GM19238 (cell line): ENCODE data around the gene WDR62.
"Not testable (repeated sequence)": the region's sequence is repeated elsewhere in the genome, so short reads cannot be mapped to it uniquely, and the experiment has no call there.

Experiments
- DNase-seq: peaks from one replicate; pipeline ENCODE4 v3.0.0; 2011; ENCODE audit warnings: low spot score; ENCODE audit not compliant: insufficient read length

The WDR62 gene

DNA sequence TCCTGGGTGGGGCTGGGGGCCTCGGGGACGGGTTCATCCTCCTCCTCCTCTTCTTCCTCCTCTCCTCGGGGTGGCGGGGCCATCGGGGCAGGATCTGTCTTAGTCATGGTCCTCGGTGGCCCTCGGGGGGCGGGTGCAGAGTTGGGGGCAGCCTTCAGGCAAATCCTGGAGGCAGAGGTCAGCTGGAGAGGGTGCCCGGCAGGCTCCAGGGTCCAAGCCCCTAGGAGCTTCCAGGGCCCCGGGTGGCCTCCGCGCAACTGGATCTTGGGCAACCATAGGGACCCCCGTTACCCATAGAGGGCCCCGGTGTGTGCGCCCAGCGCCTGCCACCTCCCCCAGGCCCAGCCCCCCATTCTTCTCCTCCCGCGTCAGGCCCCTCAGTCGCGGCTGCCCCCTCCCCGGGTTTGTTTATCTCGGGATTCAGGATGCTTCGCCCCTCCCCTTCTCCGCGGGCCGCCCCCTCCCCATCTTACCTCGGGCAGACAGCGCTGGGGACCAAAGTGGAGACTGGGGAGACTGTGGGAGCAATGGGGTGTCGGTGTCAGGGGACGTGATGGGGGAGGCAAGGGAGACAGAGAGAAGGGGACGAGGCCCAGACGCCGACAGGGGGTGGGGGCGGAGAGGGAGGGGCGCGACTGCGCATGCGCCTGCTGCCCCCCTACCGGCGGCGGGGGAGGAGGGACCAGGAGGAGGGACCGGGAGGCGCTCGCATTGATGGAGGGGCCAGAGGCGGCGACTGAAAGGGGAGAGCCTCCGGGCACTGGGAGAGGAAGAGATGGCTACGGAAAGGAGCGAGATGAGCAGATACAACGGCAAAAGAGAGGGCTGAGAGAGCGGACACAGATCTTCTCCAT, 22.2 kb upstream of the WDR62 start, which contains the start of gene CLIP3:
Gene CLIP3 (minus strand): TSS at position 623 of the 854 bp plus-strand sequence. CDS start 516 bp downstream, at position 107.
- DNase-seq, result peak; percentile 82

DNA sequence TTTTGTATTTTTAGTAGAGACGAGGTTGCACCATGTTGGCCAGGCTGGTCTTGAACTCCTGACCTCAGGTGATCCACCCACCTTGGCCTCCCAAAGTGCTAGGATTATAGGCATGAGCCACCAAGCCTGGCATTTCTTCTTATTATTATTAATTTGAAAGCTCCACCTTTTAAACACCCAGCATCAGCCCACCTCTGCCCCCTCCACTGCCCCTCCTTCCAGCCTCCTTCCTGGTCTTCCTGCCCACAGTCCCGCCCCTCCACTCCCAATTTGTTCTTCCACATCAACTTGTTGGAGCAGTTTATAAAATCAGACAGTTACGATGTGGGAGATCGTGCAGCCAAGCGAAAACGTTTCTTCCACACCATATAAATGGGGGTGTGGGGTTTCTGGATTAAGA, 14.2 kb upstream of the WDR62 start:
- no peak for DNase-seq

DNA sequence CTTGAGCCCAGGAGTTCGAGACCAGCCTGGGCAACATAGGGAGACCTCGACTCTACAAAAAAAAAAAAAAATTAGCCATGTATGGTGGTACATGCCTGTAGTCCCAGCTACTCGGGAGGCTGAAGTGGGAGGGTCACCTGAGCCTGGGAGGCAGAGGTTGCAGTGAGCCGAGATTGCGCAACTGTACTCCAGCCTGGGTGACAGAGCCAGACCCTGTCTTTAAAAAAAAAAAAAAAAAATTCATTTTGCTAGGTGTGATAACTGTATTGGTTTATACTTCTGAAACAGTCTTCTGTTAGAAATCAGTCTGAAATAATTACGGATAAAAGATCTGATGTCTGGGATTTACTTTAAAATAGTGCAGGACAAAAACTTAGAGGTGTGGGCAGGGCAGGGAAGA, 13.6 kb upstream of the WDR62 start:
- DNase-seq, result not testable (repeated sequence)

DNA sequence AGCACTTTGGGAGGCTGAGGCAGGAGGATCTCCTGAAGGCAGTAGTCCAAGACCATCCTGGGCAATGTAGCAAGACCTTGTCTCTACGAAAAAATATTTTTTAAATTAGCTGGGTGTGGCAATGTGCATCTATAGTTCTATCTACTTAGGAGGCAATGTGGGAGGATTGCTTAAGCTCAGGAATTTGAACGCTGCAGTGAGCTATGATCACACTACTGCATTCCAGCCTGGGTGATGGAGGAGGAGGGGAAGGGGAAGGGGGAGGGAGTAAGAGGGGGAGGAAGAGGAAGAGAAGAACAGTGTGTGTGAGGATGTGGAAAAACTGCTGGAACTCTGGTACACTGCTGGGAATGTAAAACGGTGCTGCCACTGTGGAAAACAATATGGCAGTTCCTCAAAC, 12.9 kb upstream of the WDR62 start:
- no peak for DNase-seq

DNA sequence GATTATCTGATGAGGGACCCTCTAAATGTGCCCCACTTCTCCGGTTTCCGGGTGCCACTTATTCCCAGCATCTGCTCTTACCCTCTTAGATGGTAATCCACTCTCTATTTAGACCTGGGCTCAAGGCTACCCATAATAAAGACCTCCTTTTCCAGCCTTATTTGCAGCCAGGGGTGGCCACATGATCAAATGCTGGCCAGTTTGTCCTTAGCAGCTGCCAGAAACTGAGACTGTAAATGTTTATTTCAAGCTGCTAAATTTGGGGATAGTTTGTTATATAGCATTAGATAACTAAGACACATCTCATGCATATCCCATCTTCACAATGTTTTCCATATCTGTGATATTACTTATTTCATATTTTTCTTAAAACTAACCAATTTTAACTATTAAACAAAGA, 10.7 kb upstream of the WDR62 start:
- no peak for DNase-seq

DNA sequence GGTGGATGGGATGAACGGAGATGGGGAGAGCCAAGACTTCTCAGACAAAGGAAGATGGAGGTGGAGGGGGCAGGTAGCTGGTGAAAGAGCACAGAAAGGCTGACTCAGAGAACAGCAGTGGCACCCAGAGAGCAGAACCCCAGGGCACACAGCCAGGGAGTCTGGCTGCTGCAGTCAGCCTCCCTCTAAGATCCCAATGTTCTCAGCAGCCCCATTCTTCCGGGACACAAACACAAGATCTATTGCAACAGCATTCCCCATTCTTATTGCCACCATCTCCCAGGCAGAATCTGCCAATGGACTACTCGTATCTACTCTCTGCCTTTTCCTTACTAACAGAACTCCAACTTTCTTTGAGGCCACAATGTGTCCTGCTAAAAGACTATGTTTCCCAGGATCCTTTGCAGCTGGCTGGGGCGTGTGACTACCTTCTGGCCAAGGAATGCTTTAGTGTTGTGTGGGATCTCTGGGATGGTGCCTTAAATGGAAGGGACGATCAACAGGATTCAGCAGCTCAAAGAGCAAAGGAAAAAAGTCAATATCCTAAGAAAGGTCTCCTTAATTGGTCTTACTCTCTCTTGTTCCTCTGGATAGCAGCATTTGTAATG, 8.2 kb upstream of the WDR62 start:
- no peak for DNase-seq

DNA sequence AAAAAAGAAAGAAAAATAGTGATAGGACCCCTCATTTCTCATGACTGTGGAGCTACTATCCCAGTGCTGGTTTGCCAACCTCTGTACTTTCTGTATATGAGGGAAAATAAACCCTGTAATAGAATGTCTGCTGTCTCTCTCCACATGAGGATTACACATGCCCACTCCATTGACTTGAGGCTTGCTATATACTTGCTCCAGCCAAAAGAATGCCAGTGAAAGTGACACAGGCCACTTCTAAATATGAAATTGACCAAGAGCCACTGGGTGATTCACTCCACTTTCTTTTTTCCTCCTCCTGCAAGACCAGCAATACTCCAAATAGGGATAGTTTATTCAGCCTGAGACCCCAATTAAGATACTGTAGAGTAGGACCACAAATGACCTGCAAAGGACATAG, 6.9 kb upstream of the WDR62 start:
- no peak for DNase-seq

DNA sequence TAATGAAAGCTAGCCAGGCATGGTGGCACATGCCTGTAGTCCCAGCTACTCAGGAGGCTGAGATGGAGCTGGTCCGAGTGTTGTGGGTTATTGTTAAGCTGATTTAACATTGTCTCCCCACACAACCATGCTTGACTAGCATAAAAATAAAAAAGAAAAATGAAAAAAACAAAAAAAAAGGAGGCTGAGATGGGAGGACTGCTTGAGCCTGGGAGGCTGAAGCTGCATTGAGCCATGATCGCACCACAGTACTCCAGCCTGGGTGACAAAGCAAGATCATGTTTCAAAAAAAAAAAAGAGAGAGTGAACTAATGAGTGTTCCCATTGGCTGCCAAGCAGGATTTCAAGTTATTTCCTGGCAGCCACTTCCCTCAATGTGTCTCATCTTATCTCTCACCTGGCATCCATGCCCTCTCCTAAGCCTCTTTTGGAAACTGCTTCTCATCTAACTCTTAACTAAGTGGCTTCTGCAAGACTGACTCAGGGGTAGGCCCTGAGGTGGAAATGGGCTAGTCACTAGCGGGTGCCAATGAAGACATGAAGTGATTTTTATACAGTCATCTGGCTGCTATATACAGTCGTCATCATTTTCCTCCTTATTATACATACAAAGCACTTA, 5.5 kb upstream of the WDR62 start:
- no peak for DNase-seq

DNA sequence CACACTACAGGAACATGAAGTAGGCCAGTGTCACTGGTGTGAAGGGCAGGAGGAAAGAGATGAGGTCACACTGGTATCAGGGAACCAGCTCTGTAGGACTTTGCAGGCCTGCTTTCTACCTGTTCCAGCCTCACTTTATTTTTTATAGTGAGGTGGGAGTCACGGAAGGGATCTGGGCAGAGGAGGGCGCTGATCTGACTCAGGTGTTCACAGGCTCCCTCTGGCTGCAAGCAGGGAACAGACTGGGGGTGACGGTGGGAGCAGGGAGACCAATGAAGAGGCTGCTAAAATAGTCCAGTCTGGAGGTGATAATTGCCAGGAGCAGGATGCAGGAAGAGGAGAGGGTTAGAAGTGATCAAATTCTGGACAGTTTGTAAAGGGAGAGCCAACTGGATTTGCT, 3.5 kb upstream of the WDR62 start:
- no peak for DNase-seq

DNA sequence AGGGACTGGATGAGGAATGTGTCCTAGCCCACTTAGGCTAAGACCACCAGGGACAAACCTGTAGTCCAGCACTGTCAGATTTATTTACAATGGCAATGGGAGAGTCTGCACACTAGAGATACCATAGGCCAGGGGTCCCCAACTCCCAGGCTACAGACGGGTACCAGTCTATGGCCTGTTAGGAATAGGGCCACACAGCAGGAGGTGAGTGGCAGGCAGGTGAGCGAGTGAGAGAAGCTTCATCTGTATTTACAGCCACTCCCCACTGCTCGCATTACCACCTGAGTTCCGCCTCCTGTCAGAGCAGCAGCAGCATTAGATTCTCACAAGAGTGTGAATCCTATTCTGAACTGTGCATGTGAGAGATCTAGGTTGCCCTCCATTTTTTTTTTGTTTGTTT, 3.1 kb upstream of the WDR62 start:
- DNase-seq, result no peak

DNA sequence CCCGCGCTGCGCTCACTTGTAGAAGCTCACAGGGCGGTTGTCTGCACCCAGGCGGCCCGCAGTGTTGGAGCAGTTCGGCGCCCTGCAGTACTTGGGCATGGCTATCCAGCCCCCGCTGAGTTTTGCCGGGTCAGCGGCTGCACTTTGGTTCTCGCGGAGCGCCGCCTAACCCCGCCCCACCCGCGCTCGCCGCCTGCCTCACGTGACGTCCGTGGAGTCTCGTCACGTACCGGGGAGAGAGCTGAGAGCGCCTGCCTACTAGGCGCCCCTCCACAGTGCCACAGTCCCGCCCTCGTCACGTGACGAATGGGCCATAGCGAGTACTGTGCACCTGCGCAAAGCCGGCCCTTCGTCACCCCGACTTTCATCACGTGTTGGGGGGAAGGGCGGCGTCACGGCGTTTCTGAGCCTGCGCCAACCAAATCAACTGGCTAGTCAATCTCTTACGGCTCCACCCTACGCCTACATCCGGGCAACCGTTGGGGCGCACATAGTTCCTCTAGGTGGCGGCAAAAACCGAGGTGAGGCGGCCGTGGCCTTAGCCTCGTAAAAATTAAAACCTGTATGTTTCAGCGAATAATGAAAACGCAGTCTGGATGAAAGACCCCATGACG, 471 bp upstream of the WDR62 start, which contains the start of gene THAP8:
Gene THAP8 (minus strand): TSS at position 167 of the 614 bp plus-strand sequence. CDS start 68 bp downstream, at position 99.
- peak; percentile 98 for DNase-seq

DNA sequence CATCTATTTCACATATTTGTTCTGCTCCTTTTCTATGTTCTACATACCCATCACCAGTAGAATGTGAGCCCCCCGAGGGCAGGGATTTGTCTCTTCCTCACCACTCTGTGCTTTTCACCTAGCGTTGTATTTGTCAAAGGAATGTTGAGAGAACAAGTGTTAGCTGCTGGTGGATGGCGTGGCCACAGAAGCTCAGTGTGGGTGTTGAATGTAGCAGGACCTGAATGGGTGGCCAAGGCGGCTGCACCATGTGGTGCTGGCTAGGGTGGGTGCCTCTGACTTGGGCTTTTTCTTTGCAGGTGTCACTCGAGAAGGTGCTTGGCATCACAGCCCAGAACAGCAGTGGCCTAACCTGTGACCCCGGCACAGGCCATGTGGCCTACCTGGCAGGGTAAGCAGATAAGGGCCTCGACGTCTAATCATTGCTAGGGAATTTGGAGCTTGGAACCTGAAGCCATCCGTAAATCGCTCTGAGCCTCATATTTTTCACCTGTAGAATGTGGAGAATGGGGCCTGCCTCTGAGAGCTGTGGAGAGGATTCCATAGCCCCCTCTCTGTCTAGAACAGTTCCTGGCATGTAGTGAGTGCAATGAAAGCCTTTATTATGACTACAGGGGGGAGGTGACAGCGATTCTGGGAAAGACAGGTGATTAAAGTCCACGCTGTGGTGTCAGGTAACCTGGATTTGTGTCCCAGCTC, 3.9 kb downstream of the WDR62 start:
- DNase-seq, result no peak

DNA sequence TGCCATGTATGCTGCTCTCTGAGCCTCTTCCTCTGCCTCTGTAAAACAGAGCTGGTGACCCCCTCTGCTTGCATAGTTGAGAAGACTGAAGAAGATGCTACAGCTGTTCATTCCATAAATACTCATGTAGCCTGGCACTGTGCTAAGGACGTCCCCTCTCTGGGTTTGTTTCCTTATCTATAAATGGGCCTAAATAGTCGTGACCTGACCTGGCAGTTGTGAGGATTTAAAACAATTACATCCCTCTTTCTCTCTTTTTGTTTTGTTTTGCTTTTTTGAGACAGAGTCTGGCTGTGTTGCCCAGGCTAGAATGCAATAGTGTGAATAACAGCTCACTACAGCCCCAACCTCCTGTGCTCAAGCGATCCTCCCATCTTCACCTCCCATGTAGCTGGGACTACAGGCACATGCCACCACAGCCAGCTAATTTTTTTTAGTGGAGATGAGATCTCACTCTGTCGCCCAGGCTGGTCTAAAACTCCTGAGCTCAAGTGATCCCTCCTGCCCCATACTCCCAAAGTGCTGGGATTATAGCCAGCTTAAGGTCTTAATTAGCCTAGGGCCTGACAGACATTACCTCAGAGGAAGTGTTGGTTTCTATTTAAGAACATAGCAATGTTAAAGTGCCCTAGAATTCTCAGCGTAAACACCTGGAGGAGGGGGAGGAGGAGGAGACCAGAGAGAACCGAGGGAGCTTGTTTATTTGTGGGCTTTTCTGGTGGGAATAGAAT, 4.6 kb downstream of the WDR62 start:
- no peak for DNase-seq

DNA sequence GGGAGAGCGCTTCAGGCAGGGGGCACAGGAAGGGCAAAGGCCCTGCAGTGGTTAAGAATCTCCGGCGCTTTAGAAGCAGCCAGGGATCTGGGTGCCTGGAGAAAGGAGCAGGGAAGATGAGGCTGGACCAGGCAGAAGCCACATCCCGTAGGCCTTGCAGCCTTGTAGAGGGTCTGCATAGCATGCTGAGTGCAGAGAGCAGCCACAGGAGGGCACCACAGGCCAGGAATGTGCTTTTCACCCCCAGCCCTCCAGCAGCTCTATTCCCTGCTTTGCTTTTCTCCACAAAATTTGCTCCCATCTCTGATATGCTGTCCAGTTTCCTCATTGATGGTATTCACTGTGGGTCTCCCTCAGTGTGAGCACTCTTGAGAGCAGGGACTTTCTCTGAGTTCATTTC, 5.7 kb downstream of the WDR62 start:
- no peak for DNase-seq

DNA sequence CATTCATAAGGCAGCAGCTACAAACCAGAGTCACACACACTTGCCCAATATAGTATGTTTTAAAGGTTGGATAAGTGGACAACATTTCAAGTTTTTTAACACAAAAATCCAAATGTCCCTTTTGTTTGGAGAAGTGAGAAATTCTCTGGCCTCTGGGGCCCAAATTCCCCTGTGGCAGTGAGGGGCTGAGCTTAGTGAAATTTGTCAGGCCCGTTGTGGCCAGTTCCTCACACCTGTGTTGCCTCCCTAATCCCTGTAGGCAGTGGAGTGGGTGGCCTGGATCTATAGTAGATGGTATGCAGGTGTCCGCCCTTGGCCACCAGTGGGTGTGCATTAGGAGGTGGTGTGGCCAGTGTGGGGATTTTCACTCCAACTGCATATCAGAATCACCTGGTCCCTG, 6.7 kb downstream of the WDR62 start:
- no peak for DNase-seq

DNA sequence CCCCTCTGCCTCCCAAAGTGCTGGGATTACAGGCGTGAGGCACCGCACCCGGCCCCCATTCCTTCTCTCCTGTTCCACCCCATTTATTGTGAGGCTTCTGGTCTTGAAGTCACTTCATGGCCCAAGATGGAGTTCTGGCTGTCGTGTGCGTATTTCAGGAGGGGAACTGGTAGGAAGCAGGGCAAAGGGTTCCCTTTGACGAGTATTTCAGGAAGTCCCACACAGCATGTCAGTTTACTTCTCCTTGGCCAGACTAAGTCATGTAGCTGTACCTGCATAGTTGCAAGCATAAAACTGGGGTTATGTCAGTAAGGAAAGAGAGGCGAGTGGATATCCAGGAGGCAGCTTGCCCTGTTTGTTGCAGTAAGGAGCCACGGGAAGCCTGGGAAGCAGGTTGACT, 10.1 kb downstream of the WDR62 start:
- no peak for DNase-seq

DNA sequence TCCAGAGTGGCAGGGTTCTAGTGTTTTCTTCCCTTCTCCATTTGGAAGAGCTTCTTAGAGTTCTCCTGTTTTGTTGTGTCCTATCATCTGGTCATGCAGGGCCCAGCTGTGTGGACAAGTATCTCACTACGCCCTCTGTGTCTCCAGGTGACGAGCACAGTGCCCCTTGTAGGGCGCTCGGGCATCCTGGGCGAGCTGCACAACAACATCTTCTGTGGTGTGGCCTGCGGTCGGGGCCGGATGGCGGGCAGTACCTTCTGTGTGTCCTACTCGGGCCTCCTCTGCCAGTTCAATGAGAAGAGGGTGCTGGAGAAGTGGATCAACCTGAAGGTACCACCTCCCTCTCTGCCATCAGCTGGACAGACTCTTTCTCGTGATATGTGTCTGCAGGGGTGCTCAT, 13.0 kb downstream of the WDR62 start:
- no peak for DNase-seq

DNA sequence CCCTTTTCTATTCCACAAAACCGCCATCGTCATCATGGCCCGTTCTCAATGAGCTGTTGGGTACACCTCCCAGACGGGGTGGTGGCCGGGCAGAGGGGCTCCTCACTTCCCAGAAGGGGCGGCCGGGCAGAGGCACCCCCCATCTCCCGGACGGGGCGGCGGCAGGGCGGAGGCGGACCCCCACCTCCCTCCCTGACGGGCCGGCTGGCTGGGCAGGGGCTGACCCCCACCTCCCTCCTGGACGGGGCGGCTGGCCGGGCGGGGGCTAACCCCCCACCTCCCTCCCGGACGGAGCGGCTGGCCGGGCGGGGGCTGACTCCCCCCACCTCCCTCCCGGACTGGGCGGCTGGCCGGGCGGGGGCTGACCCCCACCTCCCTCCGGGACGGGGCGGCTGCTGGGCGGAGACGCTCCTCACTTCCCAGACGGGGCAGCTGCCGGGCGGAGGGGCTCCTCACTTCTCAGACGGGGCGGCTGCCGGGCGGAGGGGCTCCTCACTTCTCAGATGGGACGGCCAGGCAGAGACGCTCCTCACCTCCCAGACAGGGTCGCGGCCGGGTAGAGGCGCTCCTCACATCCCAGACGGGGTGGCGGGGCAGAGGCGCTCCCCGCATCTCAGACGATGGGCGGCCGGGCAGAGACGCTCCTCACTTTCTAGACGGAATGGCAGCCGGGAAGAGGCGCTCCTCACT, 14.3 kb downstream of the WDR62 start:
- not testable (repeated sequence) for DNase-seq

DNA sequence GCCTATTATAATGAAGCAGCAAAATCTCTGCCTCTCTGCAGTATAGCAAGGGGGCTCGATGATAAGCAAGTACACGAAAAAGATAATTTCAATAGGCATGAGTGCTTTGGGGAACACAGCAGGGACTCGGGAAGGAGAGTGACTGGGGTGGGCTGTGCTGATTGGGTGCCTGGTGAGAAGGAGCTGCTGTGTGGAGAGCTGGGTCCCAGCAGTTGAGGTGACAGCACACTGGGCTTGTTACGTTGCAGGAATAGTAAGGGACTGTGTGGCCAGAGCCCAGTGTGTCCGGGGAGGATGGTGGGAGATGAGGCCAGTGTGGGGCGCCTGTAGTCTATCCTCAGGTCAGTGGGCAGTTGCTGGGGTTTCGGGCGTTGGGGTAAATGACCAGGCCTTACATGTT, 17.4 kb downstream of the WDR62 start:
- DNase-seq, result no peak
